Effector memory CD8-positive, alpha-beta T cell (primary cell): ENCODE measurements around the gene VOPP1.
A peak's percentile ranks its signal among the peaks of the same experiment; 100 is the strongest.

Source experiments
- ATAC-seq: fragments of 150-1000 bp; cut with Tn5 transposase; replicated peaks from 2 replicates; pipeline ENCODE4 v1.10.0; 2021; ENCODE audit warnings: mild to moderate bottlenecking, moderate library complexity
- DNase-seq, 3 experiments: peaks; one replicate each; pipeline ENCODE4 v3.0.0; 2021
- H3K27ac Mint-ChIP-seq, 2 donors: one replicate each; pipeline ENCODE4 v1.8.0; 2022; ENCODE audit warnings: mild to moderate bottlenecking in 2 of 2, mixed read lengths in 2 of 2, moderate library complexity in 2 of 2
- H3K27me3 Mint-ChIP-seq, 2 donors: one replicate each; pipeline ENCODE4 v1.8.0; 2022; ENCODE audit warnings: mixed read lengths in 2 of 2
- H3K36me3 Mint-ChIP-seq: one replicate; pipeline ENCODE4 v1.8.0; 2022; ENCODE audit warnings: mild to moderate bottlenecking, moderate library complexity, mixed read lengths; ENCODE audit not compliant: insufficient read depth
- H3K4me1 Mint-ChIP-seq, 2 donors: one replicate each; pipeline ENCODE4 v1.8.0; 2022; ENCODE audit warnings: low read depth in 2 of 2, mixed read lengths in 2 of 2
- H3K4me3 Mint-ChIP-seq, 2 donors: one replicate each; pipeline ENCODE4 v1.8.0; 2022; ENCODE audit warnings: mild to moderate bottlenecking in 2 of 2, mixed read lengths in 2 of 2, moderate library complexity in 2 of 2
- H3K9me3 Mint-ChIP-seq, 2 donors: one replicate each; pipeline ENCODE4 v1.8.0; 2022; ENCODE audit warnings: mixed read lengths in 2 of 2

VOPP1 gene

GRCh38 chr7:55437375-55437774 lies 134.9 kb downstream of the VOPP1 start:
- Mint-ChIP-seq H3K9me3 (no peaks in the 10 kb centered on the region), H3K4me1 (peaks cover 11 to 22% of the 10 kb centered on the region in 2 donors), H3K4me3 (no peak overlapping the region), H3K27ac (peak overlapping the region in 1 of 2 donors; percentile 10), H3K36me3 (peaks cover 10% of the 10 kb centered on the region), H3K27me3 (no peaks in the 10 kb centered on the region)
- no peak for DNase-seq
- no peak for ATAC-seq

- ATAC-seq (no peak), DNase-seq (no peak)
- Mint-ChIP-seq H3K36me3 (peaks cover 10% of the 10 kb centered on the region), H3K4me3 (no peak overlapping the region), H3K4me1 (peaks cover 11 to 22% of the 10 kb centered on the region in 2 donors), H3K27ac (peak overlapping the region; percentile 10 to 32), H3K9me3 (no peaks in the 10 kb centered on the region), H3K27me3 (no peaks in the 10 kb centered on the region)
Observed at GRCh38 chr7:55436457-55436856, 135.8 kb downstream of the VOPP1 start.

- H3K9me3 Mint-ChIP-seq: no peaks in the 10 kb centered on the region
- no peaks in the 10 kb centered on the region for H3K27me3 Mint-ChIP-seq
- H3K4me3 Mint-ChIP-seq: no peak overlapping the region
- ATAC-seq: no peak
- H3K36me3 Mint-ChIP-seq: peaks cover 10% of the 10 kb centered on the region
- peaks cover 11 to 22% of the 10 kb centered on the region in 2 donors for H3K4me1 Mint-ChIP-seq
- DNase-seq: no peak
- H3K27ac Mint-ChIP-seq: no peak overlapping the region
Observed at GRCh38 chr7:55435466-55435865, 136.8 kb downstream of the VOPP1 start.

GRCh38 chr7:55432939-55433784 lies 139.1 kb downstream of the VOPP1 start:
- Mint-ChIP-seq H3K9me3 (no peaks in the 10 kb centered on the region), H3K36me3 (peaks cover 10% of the 10 kb centered on the region), H3K27ac (peak overlapping the region; percentile 6 to 25), H3K4me1 (peaks cover 4 to 9% of the 10 kb centered on the region in 2 donors), H3K4me3 (no peak overlapping the region), H3K27me3 (no peaks in the 10 kb centered on the region)
- DNase-seq (no peak), ATAC-seq (peak; percentile 44)

- Mint-ChIP-seq H3K27ac (peak overlapping the region; percentile 6 to 25), H3K4me1 (peaks cover 4 to 9% of the 10 kb centered on the region in 2 donors), H3K27me3 (no peaks in the 10 kb centered on the region), H3K36me3 (peaks cover 10% of the 10 kb centered on the region), H3K9me3 (no peaks in the 10 kb centered on the region), H3K4me3 (no peak overlapping the region)
- no peak for DNase-seq
- ATAC-seq: no peak
Observed at GRCh38 chr7:55432506-55432905, 139.8 kb downstream of the VOPP1 start.

GRCh38 chr7:55431898-55432297 lies 140.4 kb downstream of the VOPP1 start:
- no peak overlapping the region for H3K27ac Mint-ChIP-seq
- no peak for ATAC-seq
- H3K36me3 Mint-ChIP-seq: peaks cover 10% of the 10 kb centered on the region
- peaks cover 4 to 9% of the 10 kb centered on the region in 2 donors for H3K4me1 Mint-ChIP-seq
- no peak for DNase-seq
- no peak overlapping the region for H3K4me3 Mint-ChIP-seq
- H3K27me3 Mint-ChIP-seq: no peaks in the 10 kb centered on the region
- no peaks in the 10 kb centered on the region for H3K9me3 Mint-ChIP-seq

GRCh38 chr7:55429835-55430499 lies 142.3 kb downstream of the VOPP1 start:
- H3K36me3 Mint-ChIP-seq: peaks cover 6% of the 10 kb centered on the region
- no peak overlapping the region for H3K4me3 Mint-ChIP-seq
- peaks cover 4 to 7% of the 10 kb centered on the region in 2 donors for H3K4me1 Mint-ChIP-seq
- ATAC-seq (no peak), DNase-seq (no peak)
- H3K9me3 Mint-ChIP-seq: no peaks in the 10 kb centered on the region
- H3K27me3 Mint-ChIP-seq: no peaks in the 10 kb centered on the region
- peak overlapping the region in 1 of 2 donors; percentile 62 for H3K27ac Mint-ChIP-seq

- Mint-ChIP-seq H3K27me3 (no peaks in the 10 kb centered on the region), H3K36me3 (peaks cover 6% of the 10 kb centered on the region), H3K4me1 (peaks cover 2% of the 10 kb centered on the region in 2 donors), H3K27ac (peak overlapping the region in 1 of 2 donors; percentile 26), H3K9me3 (no peaks in the 10 kb centered on the region), H3K4me3 (no peak overlapping the region)
- DNase-seq (no peak), ATAC-seq (no peak)
Observed at GRCh38 chr7:55427800-55428199, 144.5 kb downstream of the VOPP1 start.

- H3K27ac Mint-ChIP-seq: peak overlapping the region in 1 of 2 donors; percentile 26
- no peak for ATAC-seq
- H3K36me3 Mint-ChIP-seq: peaks cover 6% of the 10 kb centered on the region
- no peak for DNase-seq
- H3K4me3 Mint-ChIP-seq: no peak overlapping the region
- no peaks in the 10 kb centered on the region for H3K27me3 Mint-ChIP-seq
- H3K9me3 Mint-ChIP-seq: no peaks in the 10 kb centered on the region
- H3K4me1 Mint-ChIP-seq: peaks cover 0 to 2% of the 10 kb centered on the region in 2 donors
Observed at GRCh38 chr7:55427342-55427741, 145.0 kb downstream of the VOPP1 start.

- no peaks in the 10 kb centered on the region for H3K9me3 Mint-ChIP-seq
- no peak overlapping the region for H3K27ac Mint-ChIP-seq
- DNase-seq (no peak), ATAC-seq (no peak)
- peaks cover 0 to 2% of the 10 kb centered on the region in 2 donors for H3K4me1 Mint-ChIP-seq
- peaks cover 9% of the 10 kb centered on the region for H3K36me3 Mint-ChIP-seq
- H3K27me3 Mint-ChIP-seq: no peaks in the 10 kb centered on the region
- H3K4me3 Mint-ChIP-seq: no peak overlapping the region
Observed at GRCh38 chr7:55426676-55427075, 145.6 kb downstream of the VOPP1 start.

- Mint-ChIP-seq H3K36me3 (peaks cover 9% of the 10 kb centered on the region), H3K4me3 (no peak overlapping the region), H3K4me1 (peaks cover 0 to 2% of the 10 kb centered on the region in 2 donors), H3K27me3 (no peaks in the 10 kb centered on the region), H3K9me3 (no peaks in the 10 kb centered on the region), H3K27ac (no peak overlapping the region)
- DNase-seq (no peak), ATAC-seq (no peak)
Observed at GRCh38 chr7:55425141-55425752, 147.1 kb downstream of the VOPP1 start.

GRCh38 chr7:55423891-55424290 lies 148.4 kb downstream of the VOPP1 start:
- no peaks in the 10 kb centered on the region for H3K9me3 Mint-ChIP-seq
- no peak for DNase-seq
- H3K27ac Mint-ChIP-seq: no peak overlapping the region
- peaks cover 9% of the 10 kb centered on the region for H3K36me3 Mint-ChIP-seq
- H3K4me1 Mint-ChIP-seq: peaks cover 0 to 2% of the 10 kb centered on the region in 2 donors
- no peak for ATAC-seq
- H3K4me3 Mint-ChIP-seq: no peak overlapping the region
- no peaks in the 10 kb centered on the region for H3K27me3 Mint-ChIP-seq

GRCh38 chr7:55423277-55423711 lies 149.0 kb downstream of the VOPP1 start:
- Mint-ChIP-seq H3K4me3 (no peak overlapping the region), H3K36me3 (peaks cover 9% of the 10 kb centered on the region), H3K27ac (peak overlapping the region in 1 of 2 donors; percentile 45), H3K27me3 (no peaks in the 10 kb centered on the region), H3K9me3 (no peaks in the 10 kb centered on the region), H3K4me1 (peaks cover 0 to 2% of the 10 kb centered on the region in 2 donors)
- ATAC-seq (no peak), DNase-seq (no peak)
